Fibroblast of skin of right biceps (primary cell): ENCODE results near the gene CDAN1.
A peak's percentile ranks its signal among the peaks of the same experiment; 100 is the strongest.

ENCODE experiments used
- DNase-seq: peaks from one replicate; pipeline ENCODE4 v3.0.0-alpha.2; 2013

The CDAN1 gene

GRCh38 chr15:42734076-42734672, 2.8 kb downstream of the CDAN1 start:
- no peak for DNase-seq

DNA sequence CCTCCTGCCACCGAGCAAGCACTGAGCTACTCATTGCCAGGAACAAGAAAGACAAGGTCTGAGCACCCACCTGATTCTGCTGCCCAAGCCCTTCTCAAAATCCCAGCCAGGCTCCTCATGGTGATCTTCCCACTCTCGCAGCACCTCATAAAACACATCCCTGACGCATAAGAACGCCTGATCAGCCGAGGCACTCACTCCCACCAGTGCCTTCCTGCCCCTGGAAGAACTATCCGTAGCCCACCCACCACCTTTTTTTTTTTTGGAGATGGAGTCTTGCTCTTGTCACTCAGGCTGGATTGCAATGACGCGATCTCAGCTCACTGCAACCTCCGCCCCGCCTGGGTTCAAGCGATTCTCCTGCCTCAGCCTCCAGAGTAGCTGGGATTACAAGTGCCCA, 3.9 kb downstream of the CDAN1 start:
- no peak for DNase-seq

DNA sequence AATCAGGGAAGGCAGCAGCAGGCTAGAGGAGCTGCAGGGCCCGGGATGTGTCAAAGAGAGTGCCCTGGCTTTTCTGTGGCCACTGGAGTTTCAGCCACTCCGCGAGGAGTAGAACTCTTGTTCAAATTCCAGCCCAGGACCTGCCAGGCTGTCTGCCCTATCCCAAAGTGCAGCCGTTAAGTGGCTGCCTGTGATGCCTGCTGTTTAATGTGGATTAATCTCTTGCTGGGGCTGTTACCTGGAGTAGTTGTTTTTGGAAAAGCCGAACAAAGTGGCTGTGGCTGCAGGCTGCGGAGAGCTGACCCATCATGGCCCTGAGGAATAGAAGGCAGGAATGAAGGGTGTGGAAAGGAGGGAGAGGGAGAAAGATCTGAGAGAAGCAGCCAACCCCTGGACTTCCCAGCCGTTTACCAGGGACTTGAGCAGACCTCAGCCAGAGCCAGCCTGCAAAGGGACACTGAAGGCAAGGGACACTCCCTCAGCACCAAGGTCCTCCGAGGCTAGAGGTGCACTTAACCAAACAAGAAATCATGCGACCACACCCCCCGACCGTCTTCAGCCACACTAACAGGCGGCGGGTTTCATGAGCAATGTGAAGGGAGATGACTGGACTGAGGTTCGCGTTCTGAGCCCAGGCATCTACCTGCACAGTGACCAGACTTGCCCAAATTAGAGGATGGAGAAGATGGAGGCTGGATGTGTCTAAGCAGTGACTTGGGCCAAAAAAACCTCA, 4.7 kb downstream of the CDAN1 start:
- DNase-seq, result no peak

DNA sequence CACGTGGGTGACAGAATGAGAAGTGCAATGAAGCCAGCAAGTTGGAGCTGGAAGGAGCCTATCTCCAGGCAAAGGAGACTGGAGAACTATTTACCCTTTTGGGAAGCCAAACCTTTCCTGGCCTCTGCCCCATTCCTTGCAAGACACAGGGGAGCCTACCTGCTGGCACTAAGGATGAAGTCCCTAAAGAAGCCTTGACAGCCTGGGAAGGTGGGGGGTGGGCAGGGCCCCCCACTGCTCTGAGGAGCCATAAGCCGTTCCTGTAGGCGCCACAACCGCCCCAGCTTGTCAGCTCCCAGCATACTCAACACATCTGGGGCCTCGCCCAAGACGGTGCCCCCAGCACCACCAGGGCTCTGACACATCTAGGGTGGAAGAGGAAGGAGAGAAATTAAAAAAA, 5.5 kb downstream of the CDAN1 start:
- DNase-seq, result no peak

GRCh38 chr15:42730536-42730935, 6.4 kb downstream of the CDAN1 start:
- no peak for DNase-seq

DNA sequence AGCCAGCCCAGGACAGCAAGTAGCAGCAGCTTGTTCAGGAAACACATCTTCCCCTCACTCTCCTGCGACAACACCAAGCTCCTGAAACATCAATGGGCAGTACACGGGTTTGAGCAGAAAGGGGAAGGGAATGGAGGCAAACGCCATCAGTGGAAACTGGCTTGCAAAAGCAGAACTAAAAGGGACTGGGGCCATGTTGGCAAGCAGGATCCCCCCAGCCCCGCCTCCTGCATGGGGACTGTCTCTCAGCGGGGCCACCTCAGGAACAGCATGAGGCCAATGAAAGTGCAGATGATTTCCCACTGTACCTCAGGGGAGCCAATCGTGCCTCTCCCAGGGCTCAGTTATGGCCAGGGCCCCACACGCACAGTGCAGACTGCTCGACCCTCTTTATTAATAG, 6.8 kb downstream of the CDAN1 start:
- no peak for DNase-seq

GRCh38 chr15:42729409-42729808, 7.5 kb downstream of the CDAN1 start:
- no peak for DNase-seq

DNA sequence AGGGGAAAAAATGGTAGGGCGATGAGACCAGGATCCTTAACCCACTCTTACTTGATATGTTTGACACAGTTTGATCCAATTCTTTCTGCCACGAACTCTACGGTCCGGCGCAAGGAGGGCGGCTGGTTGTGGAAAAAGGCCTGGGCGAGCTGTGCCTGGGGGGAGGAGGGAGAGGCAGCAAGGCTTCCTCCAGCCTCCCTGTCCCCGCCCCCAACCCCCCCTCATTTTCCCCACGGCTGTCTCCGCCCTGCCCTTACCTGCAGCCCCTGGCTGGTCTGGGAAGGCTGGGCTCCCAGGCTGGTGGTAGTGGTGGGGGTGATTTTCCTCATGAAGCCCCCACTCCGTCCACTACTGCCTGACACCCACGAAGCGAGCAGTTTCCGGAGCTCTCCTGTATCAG, 8.0 kb downstream of the CDAN1 start:
- DNase-seq, result no peak

- no peak for DNase-seq
These were observed 8.4 kb downstream of the CDAN1 start for GRCh38 chr15:42728560-42728959.

- no peak for DNase-seq
These were observed 9.1 kb downstream of the CDAN1 start for GRCh38 chr15:42727750-42728381.

- DNase-seq, result no peak
These were observed 10.8 kb downstream of the CDAN1 start for GRCh38 chr15:42726114-42726513.

DNA sequence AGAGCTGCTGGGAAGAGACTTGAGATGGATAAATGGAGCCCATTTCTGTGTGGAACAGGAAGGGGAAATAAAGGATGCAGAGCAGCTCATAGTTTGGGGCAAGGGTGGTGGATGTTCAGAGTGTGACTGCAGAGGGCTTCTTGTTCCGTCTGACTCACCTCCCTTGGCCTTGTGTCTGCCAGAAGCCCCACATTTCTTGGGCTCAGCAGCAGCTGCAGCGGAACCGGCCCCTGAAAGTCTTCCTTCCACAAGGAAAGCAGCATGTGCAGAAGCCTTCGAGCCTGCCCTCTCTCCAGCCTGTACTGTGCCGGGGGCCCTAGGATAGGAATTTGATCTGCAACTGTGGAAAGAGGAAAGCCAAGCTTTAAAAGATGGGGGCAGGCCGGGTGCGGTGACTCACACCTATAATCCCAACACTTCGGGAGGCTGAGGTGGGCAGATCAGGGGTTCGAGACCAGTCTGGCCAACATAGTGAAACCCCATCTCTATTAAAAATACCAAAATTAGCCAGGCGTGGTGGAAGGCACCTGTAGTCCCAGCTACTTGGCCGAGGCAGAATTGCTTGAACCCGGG, 11.5 kb downstream of the CDAN1 start:
- no peak for DNase-seq

DNA sequence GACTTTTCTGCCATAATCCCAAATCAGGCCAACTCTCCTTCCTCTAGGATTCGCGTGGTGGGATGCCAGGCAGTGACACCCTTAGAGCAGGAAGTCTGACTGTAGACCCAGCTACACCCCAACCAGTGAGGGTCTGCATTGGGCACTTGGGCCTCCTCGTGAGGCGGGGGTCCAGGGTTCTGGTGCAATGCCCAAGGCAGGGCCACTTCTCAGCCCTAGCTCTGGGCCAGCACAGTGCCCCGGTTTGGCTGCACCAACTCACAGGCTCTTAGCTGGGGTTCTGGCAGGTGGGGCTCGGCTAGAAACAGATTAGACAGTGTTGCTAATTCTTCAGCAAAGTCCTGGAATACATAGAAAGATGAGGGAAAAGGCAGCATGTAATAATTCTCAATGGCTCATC, 12.7 kb downstream of the CDAN1 start:
- no peak for DNase-seq

DNA sequence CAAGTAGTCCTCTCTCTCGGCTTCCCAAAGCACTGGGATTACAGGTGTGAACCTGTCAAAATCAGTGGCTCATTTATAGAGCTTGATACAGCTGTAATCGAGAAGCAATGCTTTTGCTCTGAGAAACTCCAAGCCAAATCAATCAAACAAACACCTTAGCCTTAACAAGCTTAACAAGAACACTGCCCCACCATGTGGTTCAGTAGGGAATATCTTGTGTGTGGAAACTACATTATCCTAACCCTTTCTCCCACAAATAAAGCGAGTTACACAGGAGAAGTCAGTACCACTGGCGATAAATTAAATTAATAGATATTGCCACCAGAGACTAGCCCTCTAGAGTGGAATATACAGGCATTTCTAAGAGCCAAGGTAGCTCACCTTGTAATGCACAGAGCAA, 13.9 kb downstream of the CDAN1 start:
- DNase-seq, result no peak

DNA sequence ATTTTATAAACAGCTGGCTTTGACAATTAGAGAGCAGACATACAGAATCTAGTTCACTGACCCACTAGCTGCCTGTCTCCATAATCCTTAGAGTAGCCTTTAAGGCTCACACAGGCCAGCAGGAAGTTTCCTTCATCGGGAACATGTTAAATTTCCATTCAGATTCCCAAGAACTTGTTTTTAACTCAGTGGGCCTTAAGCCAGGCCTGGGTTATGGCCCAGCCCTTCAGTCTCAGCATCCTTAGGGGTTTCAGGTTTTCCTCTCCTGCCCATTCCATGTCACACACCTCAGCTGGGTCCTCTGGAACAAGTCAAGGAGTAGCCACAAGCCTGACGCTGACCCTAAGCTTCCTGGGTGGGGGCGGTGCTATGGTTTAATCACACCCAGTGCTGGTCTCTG, 15.0 kb downstream of the CDAN1 start:
- DNase-seq, result no peak

DNA sequence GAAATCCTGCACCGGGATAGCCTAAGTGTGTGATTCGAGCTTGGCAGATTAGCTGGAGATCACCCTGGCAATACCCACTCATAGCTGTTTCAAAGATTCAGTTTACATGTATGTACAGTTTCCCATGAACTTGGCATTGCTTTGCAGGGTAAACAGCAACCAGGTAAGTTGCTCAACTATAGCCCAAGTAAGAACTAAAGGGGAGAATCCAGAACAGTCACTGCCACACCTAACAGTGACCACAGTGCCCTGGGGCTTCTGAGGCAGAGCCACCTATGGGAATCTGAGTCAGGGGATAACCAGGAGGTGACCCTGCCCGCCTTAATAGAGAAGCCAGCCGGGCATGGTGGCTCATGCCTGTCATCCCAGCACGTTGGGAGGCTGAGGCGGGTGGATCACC, 15.9 kb downstream of the CDAN1 start:
- no peak for DNase-seq

- DNase-seq, result no peak
These were observed 16.9 kb downstream of the CDAN1 start for GRCh38 chr15:42720071-42720470.

GRCh38 chr15:42719043-42719442, 17.9 kb downstream of the CDAN1 start:
- no peak for DNase-seq

- DNase-seq, result no peak
These were observed 20.3 kb downstream of the CDAN1 start for GRCh38 chr15:42716626-42717025.

DNA sequence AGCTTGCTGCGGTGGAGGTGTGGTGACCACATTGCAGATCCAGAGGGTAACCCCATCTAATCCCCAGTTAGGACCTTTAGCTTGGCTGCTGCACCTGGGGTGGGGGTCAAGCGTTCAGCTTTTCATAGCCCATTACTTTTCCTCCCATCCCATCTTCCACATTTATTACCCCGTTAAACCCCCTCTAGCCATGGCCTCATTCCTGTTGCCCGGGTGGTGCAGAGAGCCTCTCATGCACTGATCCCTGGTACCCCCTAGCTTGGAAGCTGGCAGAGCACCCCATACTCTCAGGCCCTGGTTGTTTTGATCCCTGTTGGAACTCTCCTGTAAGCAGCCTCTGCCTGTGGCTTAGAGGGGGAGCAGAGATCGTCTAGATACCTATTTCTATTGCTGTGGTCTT, 20.8 kb downstream of the CDAN1 start:
- DNase-seq, result no peak

GRCh38 chr15:42712584-42712983, 24.3 kb downstream of the CDAN1 start:
- DNase-seq, result no peak

GRCh38 chr15:42711746-42712145, 25.2 kb downstream of the CDAN1 start:
- DNase-seq, result no peak

- peak; percentile 7 for DNase-seq
These were observed 26.3 kb downstream of the CDAN1 start for GRCh38 chr15:42710662-42711061.

DNA sequence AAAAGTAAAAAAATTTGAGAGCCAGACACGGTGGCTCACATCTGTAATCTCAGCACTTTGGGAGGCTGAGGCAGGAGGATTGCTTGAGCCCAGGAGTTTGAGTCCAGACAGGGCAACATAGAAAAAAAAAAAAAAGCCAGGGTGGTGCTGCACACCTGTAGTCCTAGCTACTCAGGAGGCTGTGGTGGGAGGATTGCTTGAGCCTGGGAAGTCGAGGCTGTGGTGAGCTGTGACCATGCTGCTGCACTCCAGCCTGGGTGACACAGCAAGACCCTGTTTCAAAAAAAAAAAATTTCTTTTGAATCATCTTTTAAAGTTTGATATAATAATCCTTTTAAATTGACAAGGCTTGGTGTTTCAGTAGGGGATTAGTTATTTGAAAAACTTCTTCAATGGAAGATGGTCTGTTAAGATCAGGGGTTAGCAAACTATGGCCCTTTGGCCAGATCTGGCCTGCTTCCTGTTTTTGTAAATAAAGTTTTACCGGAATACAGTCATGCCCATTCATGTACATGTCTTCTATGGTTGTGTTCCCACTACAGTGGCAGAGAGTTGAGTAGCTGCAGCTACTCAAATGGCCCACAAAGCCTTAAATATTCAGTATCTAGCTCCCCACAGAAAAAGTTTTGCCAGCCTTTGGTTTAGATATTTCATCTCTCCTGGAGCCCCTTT, 28.9 kb downstream of the CDAN1 start:
- DNase-seq, result no peak
